Measurements from ENCODE around the gene TIMM50. TPM values are rescaled to one million over a fixed set of nuclear protein-coding genes. Genes with fewer than 3 reads are reported as not detected.

Gene TIMM50
- total RNA-seq, 4 donors from 2014 or later = 38.4 to 65.5 (median 55.4) TPM

DNA sequence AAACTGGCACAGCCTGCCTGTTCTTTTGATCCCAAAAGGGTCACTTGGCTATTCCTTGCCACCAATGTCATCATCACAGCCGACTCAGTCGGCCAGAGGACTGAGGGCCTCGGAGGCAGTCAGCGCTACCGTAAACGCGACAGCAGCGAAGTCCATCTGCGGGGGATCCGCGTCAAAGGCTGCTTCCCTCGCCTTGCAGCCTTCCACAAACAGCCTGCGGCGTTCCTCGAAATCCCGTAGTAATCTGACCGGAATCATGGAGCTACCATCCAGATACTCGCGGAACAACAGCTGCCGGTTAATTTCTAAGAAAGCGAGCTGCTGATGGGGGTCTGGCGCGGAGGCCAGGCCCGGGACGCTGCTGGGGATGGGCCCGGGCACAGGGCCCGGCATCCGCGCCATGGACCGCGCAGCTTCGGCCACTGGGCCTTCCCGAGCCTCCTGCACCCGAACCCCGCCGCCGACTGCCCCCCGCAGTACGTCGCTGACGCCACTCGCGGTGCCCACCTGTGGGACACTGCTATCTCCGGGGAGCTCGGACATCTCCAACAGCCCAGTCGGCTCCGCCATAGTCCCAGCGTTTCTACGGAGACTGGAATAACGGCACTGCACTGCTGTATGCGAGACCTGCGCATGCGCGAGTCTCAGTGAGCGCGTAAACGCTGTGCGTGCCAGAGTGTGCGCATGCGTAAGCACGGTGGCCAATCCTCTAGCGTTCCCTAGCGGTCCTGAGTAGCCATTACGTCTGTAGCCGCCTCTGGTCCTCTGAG, 51.8 kb downstream of the TIMM50 start, which contains the start of gene EID2B:
EID2B (minus strand) TSS at position 620 of the 770 bp plus-strand sequence; CDS start at position 570, 50 bp downstream.
- peak; percentile 89 to 91 for DNase-seq (ENCODE audit: low spot score in 2 of 2)
- peak within 1 kb of the TSS; percentile 68 to 84 (median 74) for H3K4me3 ChIP-seq
- 0 to 1% methylated on average over 43 to 52 of the region's 65 CpGs for WGBS, 2 donors
- peaks cover 0 to 8% (median 0%) of the 10 kb centered on the region in 3 donors for H3K36me3 ChIP-seq
- H3K4me1 ChIP-seq = peaks cover 0 to 38% (median 11%) of the 10 kb centered on the region in 4 donors
- TF ChIP-seq POLR2A (IDR thresholded peaks at IDR 0.05) (peak; percentile 41 to 88), EP300 (IDR thresholded peaks at IDR 0.05) (peak; percentile 81 to 93)
- TF ChIP-seq, protein P1, sequence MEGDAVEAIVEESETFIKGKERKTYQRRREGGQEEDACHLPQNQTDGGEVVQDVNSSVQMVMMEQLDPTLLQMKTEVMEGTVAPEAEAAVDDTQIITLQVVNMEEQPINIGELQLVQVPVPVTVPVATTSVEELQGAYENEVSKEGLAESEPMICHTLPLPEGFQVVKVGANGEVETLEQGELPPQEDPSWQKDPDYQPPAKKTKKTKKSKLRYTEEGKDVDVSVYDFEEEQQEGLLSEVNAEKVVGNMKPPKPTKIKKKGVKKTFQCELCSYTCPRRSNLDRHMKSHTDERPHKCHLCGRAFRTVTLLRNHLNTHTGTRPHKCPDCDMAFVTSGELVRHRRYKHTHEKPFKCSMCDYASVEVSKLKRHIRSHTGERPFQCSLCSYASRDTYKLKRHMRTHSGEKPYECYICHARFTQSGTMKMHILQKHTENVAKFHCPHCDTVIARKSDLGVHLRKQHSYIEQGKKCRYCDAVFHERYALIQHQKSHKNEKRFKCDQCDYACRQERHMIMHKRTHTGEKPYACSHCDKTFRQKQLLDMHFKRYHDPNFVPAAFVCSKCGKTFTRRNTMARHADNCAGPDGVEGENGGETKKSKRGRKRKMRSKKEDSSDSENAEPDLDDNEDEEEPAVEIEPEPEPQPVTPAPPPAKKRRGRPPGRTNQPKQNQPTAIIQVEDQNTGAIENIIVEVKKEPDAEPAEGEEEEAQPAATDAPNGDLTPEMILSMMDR (IDR thresholded peaks at IDR 0.05) = peak; percentile 93 to 99 (median 98)
- no peaks in the 10 kb centered on the region for H3K27me3 ChIP-seq
- no peaks in the 10 kb centered on the region for H3K9me3 ChIP-seq
- H3K27ac ChIP-seq = peak within 1 kb of the TSS; percentile 61 to 89 (median 84)

- 18% methylated on average over 12 of the region's 12 CpGs for WGBS, 2 donors
- Histone ChIP-seq H3K9me3 (no peaks in the 10 kb centered on the region), H3K27ac (peak overlapping the region in 2 of 4 donors; percentile 61 to 88), H3K4me1 (peaks cover 0 to 45% (median 15%) of the 10 kb centered on the region in 4 donors), H3K27me3 (no peaks in the 10 kb centered on the region), H3K4me3 (peak overlapping the region in 3 of 4 donors; percentile 68 to 84 (median 78)), H3K36me3 (peaks cover 0 to 8% (median 0%) of the 10 kb centered on the region in 3 donors)
- no peak for DNase-seq (ENCODE audit: low spot score in 2 of 2)
- TF ChIP-seq, protein P1 (IDR thresholded peaks at IDR 0.05) = no peak
- TF ChIP-seq POLR2A (IDR thresholded peaks at IDR 0.05) = no peak
- no peak for TF ChIP-seq EP300 (IDR thresholded peaks at IDR 0.05)
Measured at GRCh38 chr19:39533003-39533512, 52.4 kb downstream of the TIMM50 start.

DNA sequence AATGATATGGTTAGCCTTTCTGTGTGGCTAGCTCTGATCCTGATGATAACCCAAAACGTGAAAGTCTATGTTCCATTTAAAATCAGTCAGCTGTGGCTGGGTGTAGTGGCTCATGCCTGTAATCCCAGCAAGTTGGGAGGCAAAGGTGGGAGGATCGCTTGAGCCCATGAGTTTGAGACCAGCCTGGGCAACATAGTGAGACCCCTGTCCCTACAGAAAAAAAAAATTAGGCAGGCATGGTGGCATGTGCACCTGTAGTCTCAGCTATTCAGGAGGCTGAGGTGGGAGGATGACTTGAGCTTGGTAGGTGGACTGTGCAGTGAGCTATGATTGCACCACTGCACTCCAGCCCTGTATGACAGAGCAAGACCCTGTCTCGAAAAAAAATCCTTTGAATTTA, 53.2 kb downstream of the TIMM50 start:
- WGBS, 2 donors = 67% methylated on average over 3 of the region's 3 CpGs
- H3K36me3 ChIP-seq = peaks cover 0 to 8% (median 0%) of the 10 kb centered on the region in 3 donors
- peaks cover 0 to 52% (median 22%) of the 10 kb centered on the region in 4 donors for H3K4me1 ChIP-seq
- no peaks in the 10 kb centered on the region for H3K9me3 ChIP-seq
- H3K27ac ChIP-seq = no peak overlapping the region
- no peaks in the 10 kb centered on the region for H3K27me3 ChIP-seq
- TF ChIP-seq, protein P1 (IDR thresholded peaks at IDR 0.05) = no peak
- no peak for TF ChIP-seq POLR2A (IDR thresholded peaks at IDR 0.05)
- no peak for TF ChIP-seq EP300 (IDR thresholded peaks at IDR 0.05)
- H3K4me3 ChIP-seq = no peak overlapping the region
- no peak for DNase-seq (ENCODE audit: low spot score in 2 of 2)

GRCh38 chr19:39539165-39539517, 58.5 kb downstream of the TIMM50 start:
- no peaks in the 10 kb centered on the region for H3K27me3 ChIP-seq
- H3K4me1 ChIP-seq = peaks cover 0 to 29% (median 16%) of the 10 kb centered on the region in 4 donors
- H3K4me3 ChIP-seq = peak overlapping the region; percentile 49 to 85 (median 80)
- TF ChIP-seq EP300 (IDR thresholded peaks at IDR 0.05) (no peak), POLR2A (IDR thresholded peaks at IDR 0.05) (no peak)
- H3K36me3 ChIP-seq = no peaks in the 10 kb centered on the region
- H3K27ac ChIP-seq = peak overlapping the region; percentile 89 to 97 (median 96)
- 3 to 4% methylated on average over 10 of the region's 10 CpGs for WGBS, 2 donors
- no peaks in the 10 kb centered on the region for H3K9me3 ChIP-seq
- DNase-seq (ENCODE audit: low spot score in 2 of 2) = no peak

GRCh38 chr19:39539518-39540332, 59.1 kb downstream of the TIMM50 start, which contains the start of gene EID2:
Gene EID2 (minus strand): TSS chr19:39540161. CDS start chr19:39540079, 82 bp downstream.
- 0 to 1% methylated on average over 20 to 66 of the region's 84 CpGs for WGBS, 2 donors
- H3K9me3 ChIP-seq = no peaks in the 10 kb centered on the region
- H3K36me3 ChIP-seq = no peaks in the 10 kb centered on the region
- peak; percentile 85 to 90 for DNase-seq (ENCODE audit: low spot score in 2 of 2)
- H3K4me3 ChIP-seq = peak within 1 kb of the TSS; percentile 55 to 85 (median 80)
- peaks cover 0 to 29% (median 16%) of the 10 kb centered on the region in 4 donors for H3K4me1 ChIP-seq
- H3K27me3 ChIP-seq = peaks cover 0 to 3% of the 10 kb centered on the region in 2 donors
- peak; percentile 88 to 94 for TF ChIP-seq POLR2A (IDR thresholded peaks at IDR 0.05)
- TF ChIP-seq, protein P1 (IDR thresholded peaks at IDR 0.05) = peak; percentile 78 to 96 (median 88)
- TF ChIP-seq EP300 (IDR thresholded peaks at IDR 0.05) = peak; percentile 95 to 97
- H3K27ac ChIP-seq = peak within 1 kb of the TSS; percentile 89 to 97 (median 96)

Measured in tibial nerve (tissue), 4 donors.